Common myeloid progenitor, CD34-positive (primary cell): ENCODE data around the gene LONP2.

Experiments used
- CTCF ChIA-PET: fragments of 350-600 bp; sonication (Branson Sonifier 250); formaldehyde crosslinking; loops from one replicate; lab custom pipeline; 2021; ENCODE audit warnings: antibody characterized with exemption; lab: Charles Lee
- POLR2A ChIA-PET: fragments of 350-600 bp; sonication (Branson Sonifier 250); formaldehyde crosslinking; loops from one replicate; lab custom pipeline; 2021; ENCODE audit warnings: antibody characterized with exemption; lab: Charles Lee
- DNase-seq, 3 donors: peaks; one replicate each; pipeline versions ENCODE4 v3.0.0 to v3.0.0-alpha.2; 2013
- H3K27ac ChIP-seq, 2 experiments: 1 replicate in 1 of 2; 2 replicates in 1 of 2; pipeline ENCODE4 v1.7.0; 2013; ENCODE audit warnings: inconsistent platforms in 2 of 2, low read length in 2 of 2, mild to moderate bottlenecking in 2 of 2, low read depth in 1 of 2, moderate library complexity in 1 of 2; ENCODE audit not compliant: severe bottlenecking in 2 of 2, insufficient read depth in 1 of 2, poor library complexity in 1 of 2
- H3K27me3 ChIP-seq, 5 experiments: replicated peaks in 2 of 5; 1 replicate in 3 of 5; 2 replicates in 2 of 5; pipeline versions ENCODE4 v1.6.1 to v1.7.0; 2013; ENCODE audit warnings: low read length in 4 of 5, mild to moderate bottlenecking in 2 of 5, moderate library complexity in 2 of 5, inconsistent platforms in 1 of 5; ENCODE audit not compliant: insufficient read depth in 5 of 5, control insufficient read depth in 4 of 5
- H3K36me3 ChIP-seq, 4 experiments: 1 replicate in 2 of 4; 2 replicates in 2 of 4; pipeline versions ENCODE4 v1.6.1 to v1.7.0; 2013; ENCODE audit warnings: low read length in 3 of 4, control low read depth in 1 of 4, mild to moderate bottlenecking in 1 of 4; ENCODE audit not compliant: control insufficient read depth in 4 of 4, insufficient read depth in 4 of 4
- H3K4me1 ChIP-seq, 4 experiments: 1 replicate in 3 of 4; 2 replicates in 1 of 4; pipeline versions ENCODE4 v1.6.1 to v1.7.1; 2013; ENCODE audit warnings: low read length in 3 of 4, mild to moderate bottlenecking in 3 of 4, control low read depth in 1 of 4, inconsistent platforms in 1 of 4, moderate library complexity in 1 of 4; ENCODE audit not compliant: control insufficient read depth in 4 of 4, insufficient read depth in 4 of 4; ENCODE audit errors: control extremely low read depth in 1 of 4
- H3K4me3 ChIP-seq, 7 experiments: 1 replicate in 4 of 7; 2 replicates in 3 of 7; pipeline versions ENCODE4 v1.5.1 to v1.7.0; 2013; ENCODE audit warnings: mild to moderate bottlenecking in 7 of 7, low read length in 6 of 7, moderate library complexity in 6 of 7, inconsistent platforms in 2 of 7, low read depth in 2 of 7, control low read depth in 1 of 7; ENCODE audit not compliant: insufficient read depth in 4 of 7, control insufficient read depth in 1 of 7; ENCODE audit errors: extremely low read depth in 1 of 7
- H3K9me3 ChIP-seq, 5 experiments: 1 replicate in 4 of 5; 2 replicates in 1 of 5; pipeline versions ENCODE4 v1.6.1 to v1.7.1; 2013; ENCODE audit warnings: low read length in 4 of 5, mild to moderate bottlenecking in 2 of 5, inconsistent platforms in 1 of 5, low read depth in 1 of 5, moderate library complexity in 1 of 5; ENCODE audit not compliant: control insufficient read depth in 4 of 5, insufficient read depth in 2 of 5; ENCODE audit errors: control extremely low read depth in 1 of 5
- WGBS: methylation state at CpG from one replicate; pipeline ENCODE4 v1.1.5; 2013; ENCODE audit not compliant: insufficient coverage; 5-methylcytosine and 5-hydroxymethylcytosine counted together

Gene LONP2

DNA sequence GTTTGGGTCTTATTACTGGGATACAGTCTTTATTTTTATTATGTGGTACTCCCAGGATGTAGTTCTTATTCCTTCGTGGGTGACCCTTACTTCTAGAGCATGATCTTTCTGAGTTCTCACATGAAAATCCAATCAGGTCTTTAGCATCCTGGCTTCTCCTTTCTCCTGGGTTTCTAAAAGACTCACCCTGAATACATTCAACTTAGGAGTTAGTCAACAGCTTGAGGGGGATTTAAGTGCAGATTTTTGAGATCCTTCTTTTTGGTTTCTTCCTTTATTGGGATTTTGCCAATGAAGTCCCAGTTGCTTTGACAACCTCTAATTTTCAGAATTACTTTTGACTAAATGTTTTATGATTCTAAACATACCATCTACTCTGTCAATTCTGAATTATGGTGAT is 72.9 kb downstream of the LONP2 start:
- H3K27ac ChIP-seq = no peak overlapping the region
- peaks cover 0 to 14% (median 9%) of the 10 kb centered on the region in 5 experiments for H3K9me3 ChIP-seq
- no peak for DNase-seq
- peaks cover 9 to 28% (median 15%) of the 10 kb centered on the region in 4 experiments for H3K36me3 ChIP-seq
- 100% methylated on average over 1 of the region's 1 CpG for WGBS
- no peak overlapping the region for H3K4me3 ChIP-seq
- H3K4me1 ChIP-seq = peaks cover 14 to 32% (median 26%) of the 10 kb centered on the region in 4 experiments
- ChIA-PET CTCF (interaction anchor here (0.7 to 1.7 kb wide), 3 partner anchors 14 to 307 kb away, joined by 3 to 4 read pairs (median 3); no protein-coding TSS in a partner anchor), POLR2A (interaction anchor here (0.6 kb wide), 1 partner anchor 97 kb away, joined by 3 read pairs; no protein-coding TSS in a partner anchor)
- H3K27me3 ChIP-seq = no peaks in the 10 kb centered on the region

DNA sequence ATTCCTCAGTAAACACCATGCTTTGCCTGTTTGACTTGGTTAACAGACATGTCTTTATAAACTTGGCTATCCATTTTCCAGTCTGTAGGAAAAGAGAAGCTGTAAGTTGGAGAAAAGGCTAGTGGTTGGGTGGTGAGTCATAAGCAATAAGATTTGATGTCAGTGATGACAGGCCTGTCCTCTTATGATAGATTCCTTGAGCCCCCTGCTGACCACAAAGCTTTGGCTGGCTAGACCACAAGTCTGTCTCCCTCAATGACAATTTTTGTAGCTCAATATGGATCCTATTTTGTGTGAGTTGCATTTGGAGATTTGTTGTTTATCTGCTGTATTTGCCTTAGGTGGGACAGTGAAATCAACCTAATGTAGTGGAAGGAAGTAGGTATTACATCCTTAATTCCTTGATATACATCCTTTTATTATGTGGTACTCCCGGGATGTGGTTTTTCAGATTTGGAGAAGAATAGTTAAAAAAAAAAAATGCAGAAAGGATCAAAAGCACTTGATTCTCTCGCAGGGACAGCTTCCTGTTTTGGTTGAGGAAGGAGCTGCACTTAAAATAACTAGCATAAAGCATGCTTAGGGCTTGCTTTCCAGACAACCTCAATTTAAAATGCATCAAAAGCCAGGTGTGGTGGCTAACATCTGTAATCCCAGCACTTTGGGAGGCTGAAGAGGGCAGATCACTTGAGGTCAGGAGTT is 73.7 kb downstream of the LONP2 start:
- ChIA-PET POLR2A (interaction anchor here (0.6 to 0.7 kb wide), 2 partner anchors 58 to 97 kb away, joined by 3 to 5 read pairs; no protein-coding TSS in a partner anchor), CTCF (interaction anchor here (1.1 to 1.7 kb wide), 2 partner anchors 13 to 83 kb away, joined by 3 to 4 read pairs; no protein-coding TSS in a partner anchor)
- Histone ChIP-seq H3K27ac (no peak overlapping the region), H3K36me3 (peaks cover 6 to 24% (median 14%) of the 10 kb centered on the region in 4 experiments), H3K9me3 (peaks cover 0 to 7% (median 4%) of the 10 kb centered on the region in 5 experiments), H3K4me3 (peak overlapping the region in 1 of 7 experiments; percentile 40), H3K4me1 (peaks cover 14 to 32% (median 26%) of the 10 kb centered on the region in 4 experiments), H3K27me3 (no peaks in the 10 kb centered on the region)
- WGBS = 0% methylated on average over 1 of the region's 2 CpGs
- DNase-seq = peak; percentile 44 to 88 (median 81)

DNA sequence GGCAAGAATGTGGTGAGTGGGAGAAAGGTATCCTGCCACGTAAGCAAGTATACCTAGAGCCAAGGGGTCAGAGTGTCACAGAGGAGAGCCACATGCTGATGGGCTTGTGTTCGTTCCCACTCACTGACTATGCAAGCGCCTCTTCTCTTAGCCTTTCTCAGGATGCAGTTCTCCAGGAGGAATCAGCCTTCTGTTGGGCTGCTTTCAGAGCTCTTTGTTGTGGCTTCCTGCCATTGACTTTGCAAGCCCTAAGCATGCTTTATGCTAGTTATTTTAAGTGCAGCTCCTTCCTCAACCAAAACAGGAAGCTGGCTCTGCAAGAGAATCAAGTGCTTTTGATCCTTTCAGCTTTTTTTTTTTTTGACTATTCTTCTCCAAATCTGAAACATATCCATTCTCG is 74.5 kb downstream of the LONP2 start:
- Histone ChIP-seq H3K36me3 (peaks cover 2 to 16% (median 11%) of the 10 kb centered on the region in 4 experiments), H3K9me3 (no peaks in the 10 kb centered on the region), H3K27ac (no peak overlapping the region), H3K4me1 (peaks cover 14 to 32% (median 26%) of the 10 kb centered on the region in 4 experiments), H3K27me3 (no peaks in the 10 kb centered on the region), H3K4me3 (peak overlapping the region in 4 of 7 experiments; percentile 9 to 37 (median 26))
- DNase-seq = peak; percentile 33 to 83 (median 70)
- ChIA-PET POLR2A (no interaction called here), CTCF (interaction anchor here (0.9 kb wide), 1 partner anchor 15 kb away, joined by 3 read pairs; no protein-coding TSS in a partner anchor)
- WGBS = 8% methylated on average over 2 of the region's 4 CpGs

DNA sequence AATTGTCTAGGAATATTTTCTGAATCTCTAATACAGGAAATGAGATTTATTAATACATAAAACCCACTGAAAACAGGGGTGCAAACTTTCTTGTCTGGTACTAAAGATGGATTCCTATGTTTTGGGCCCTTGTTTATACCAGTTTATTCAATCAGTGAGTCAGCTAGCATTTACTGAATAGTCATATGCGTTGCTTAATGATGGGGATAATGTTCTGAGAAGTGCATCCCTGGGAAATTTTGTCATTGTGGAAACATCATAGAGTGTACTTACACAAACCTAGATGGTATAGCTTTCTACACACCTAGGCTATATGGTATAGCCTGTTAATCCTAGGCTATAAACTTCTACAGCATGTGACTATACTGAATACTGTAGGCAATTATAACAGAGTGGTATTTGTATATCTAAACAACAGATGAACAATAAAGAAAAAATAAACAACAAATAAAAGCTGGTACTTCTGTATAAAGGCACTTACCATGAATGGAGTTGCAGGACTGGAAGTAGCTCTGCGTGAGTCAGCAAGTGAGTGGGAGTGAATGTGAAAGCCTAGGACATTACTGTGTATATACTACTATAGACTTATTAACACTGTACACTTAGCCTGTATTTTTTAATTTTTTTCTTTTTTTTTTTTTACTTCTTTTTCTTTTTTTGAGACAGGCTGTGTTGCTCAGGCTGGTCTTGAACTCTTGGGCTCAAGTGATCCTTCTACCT is 77.4 kb downstream of the LONP2 start:
- Histone ChIP-seq H3K36me3 (peaks cover 2 to 17% (median 5%) of the 10 kb centered on the region in 4 experiments), H3K9me3 (no peaks in the 10 kb centered on the region), H3K4me3 (no peak overlapping the region), H3K4me1 (peaks cover 14 to 35% (median 26%) of the 10 kb centered on the region in 4 experiments), H3K27ac (no peak overlapping the region), H3K27me3 (no peaks in the 10 kb centered on the region)
- WGBS = no CpG with 5 or more reads among the region's 2 CpGs
- POLR2A ChIA-PET = interaction anchor here (0.6 kb wide), 1 partner anchor 25 kb away, joined by 3 read pairs; no protein-coding TSS in a partner anchor
- DNase-seq = no peak
- CTCF ChIA-PET = interaction anchor here (0.8 to 1.7 kb wide), 3 partner anchors 9 to 13 kb away, joined by 3 to 5 read pairs (median 4); no protein-coding TSS in a partner anchor

DNA sequence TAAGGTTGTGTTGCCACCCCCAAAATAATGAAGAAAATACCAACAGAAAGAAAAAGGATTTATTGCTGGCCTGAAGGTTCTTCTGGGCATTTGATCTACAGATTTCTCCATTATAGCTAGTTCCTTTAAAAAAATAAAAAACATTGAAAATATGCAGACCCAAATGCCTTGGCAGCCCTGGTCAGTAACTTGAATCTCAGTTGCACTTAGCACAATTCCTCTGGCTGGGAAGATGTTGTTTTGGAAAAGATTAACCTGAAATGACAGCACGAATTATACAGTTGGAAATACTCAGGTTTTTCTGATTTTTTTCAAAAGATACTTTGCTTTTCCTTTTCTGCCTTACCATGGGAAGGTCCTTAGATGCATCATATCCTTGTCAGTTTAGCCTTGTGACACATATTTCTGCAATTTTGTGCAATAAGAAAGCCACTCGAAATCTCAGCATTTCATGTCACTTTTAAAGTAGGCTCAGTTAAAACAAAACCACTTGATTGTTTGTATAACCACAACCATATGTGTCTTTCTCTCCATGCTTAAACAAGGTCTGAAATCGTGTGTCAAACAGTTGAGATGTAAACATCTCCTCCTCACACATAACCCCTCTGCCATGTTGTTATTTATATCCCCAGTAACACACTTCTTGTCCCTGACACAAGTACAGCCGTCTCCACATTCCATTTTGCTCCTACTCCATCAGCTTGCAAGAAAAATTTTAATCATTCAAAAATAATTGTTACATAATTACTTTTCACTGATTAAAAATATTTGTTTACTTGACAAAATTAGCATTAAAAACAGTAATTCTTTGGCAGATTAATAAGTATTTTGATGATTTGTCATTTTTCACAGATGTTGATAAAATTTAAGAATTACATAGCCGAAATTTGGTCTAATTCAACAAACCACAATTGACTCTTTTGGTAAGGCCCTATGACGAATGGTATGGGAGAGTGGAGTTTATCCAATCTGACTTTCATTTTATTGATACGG is 80.0 kb downstream of the LONP2 start:
- ChIA-PET CTCF (no interaction called here), POLR2A (no interaction called here)
- H3K4me3 ChIP-seq = no peak overlapping the region
- no peaks in the 10 kb centered on the region for H3K9me3 ChIP-seq
- H3K36me3 ChIP-seq = peaks cover 2 to 17% (median 5%) of the 10 kb centered on the region in 4 experiments
- 100% methylated on average over 2 of the region's 7 CpGs for WGBS
- no peak overlapping the region for H3K27ac ChIP-seq
- H3K27me3 ChIP-seq = no peaks in the 10 kb centered on the region
- no peak for DNase-seq
- peaks cover under 1 to 9% (median 6%) of the 10 kb centered on the region in 4 experiments for H3K4me1 ChIP-seq

DNA sequence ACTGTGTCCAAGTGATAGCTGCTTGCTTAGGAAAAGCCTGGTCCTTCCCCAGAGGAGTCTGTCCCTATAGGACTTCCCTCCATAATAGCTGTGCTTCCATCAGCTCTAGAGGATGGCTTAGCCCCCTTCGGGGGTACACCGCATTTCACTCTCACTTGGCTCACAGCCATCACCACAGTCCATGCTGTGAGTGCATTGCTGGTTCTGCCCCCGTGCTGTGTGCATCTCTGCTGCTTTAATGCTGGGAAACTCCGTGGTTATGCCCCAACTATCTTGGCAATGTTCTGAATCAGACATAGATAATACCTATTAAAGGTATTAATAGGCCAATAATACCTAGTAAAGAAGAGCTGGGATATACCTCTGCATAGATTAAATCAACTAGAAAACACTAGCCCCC is 82.8 kb downstream of the LONP2 start:
- CTCF ChIA-PET = interaction anchor here (1.0 to 1.7 kb wide), 2 partner anchors 9 to 300 kb away, joined by 3 to 4 read pairs; no protein-coding TSS in a partner anchor
- Histone ChIP-seq H3K9me3 (no peaks in the 10 kb centered on the region), H3K27me3 (no peaks in the 10 kb centered on the region), H3K4me1 (peaks cover 0 to 9% (median 5%) of the 10 kb centered on the region in 4 experiments), H3K36me3 (peaks cover 3 to 13% (median 6%) of the 10 kb centered on the region in 4 experiments), H3K27ac (no peak overlapping the region), H3K4me3 (no peak overlapping the region)
- WGBS = 76% methylated on average over 2 of the region's 4 CpGs
- POLR2A ChIA-PET = no interaction called here
- no peak for DNase-seq
